GM19239 (cell line): ENCODE data around the gene RMC1.
"Not testable (repeated sequence)": the region's sequence is repeated elsewhere in the genome, so short reads cannot be mapped to it uniquely, and the experiment has no call there.

Source experiments
- DNase-seq: peaks from one replicate; pipeline ENCODE4 v3.0.0; 2011; ENCODE audit warnings: low spot score; ENCODE audit not compliant: insufficient read length
- FAIRE-seq: peaks from 2 replicates; lab custom pipeline; 2011; peaks lifted over from hg19 to GRCh38; lab: Jason Lieb, UNC

The RMC1 gene

DNA sequence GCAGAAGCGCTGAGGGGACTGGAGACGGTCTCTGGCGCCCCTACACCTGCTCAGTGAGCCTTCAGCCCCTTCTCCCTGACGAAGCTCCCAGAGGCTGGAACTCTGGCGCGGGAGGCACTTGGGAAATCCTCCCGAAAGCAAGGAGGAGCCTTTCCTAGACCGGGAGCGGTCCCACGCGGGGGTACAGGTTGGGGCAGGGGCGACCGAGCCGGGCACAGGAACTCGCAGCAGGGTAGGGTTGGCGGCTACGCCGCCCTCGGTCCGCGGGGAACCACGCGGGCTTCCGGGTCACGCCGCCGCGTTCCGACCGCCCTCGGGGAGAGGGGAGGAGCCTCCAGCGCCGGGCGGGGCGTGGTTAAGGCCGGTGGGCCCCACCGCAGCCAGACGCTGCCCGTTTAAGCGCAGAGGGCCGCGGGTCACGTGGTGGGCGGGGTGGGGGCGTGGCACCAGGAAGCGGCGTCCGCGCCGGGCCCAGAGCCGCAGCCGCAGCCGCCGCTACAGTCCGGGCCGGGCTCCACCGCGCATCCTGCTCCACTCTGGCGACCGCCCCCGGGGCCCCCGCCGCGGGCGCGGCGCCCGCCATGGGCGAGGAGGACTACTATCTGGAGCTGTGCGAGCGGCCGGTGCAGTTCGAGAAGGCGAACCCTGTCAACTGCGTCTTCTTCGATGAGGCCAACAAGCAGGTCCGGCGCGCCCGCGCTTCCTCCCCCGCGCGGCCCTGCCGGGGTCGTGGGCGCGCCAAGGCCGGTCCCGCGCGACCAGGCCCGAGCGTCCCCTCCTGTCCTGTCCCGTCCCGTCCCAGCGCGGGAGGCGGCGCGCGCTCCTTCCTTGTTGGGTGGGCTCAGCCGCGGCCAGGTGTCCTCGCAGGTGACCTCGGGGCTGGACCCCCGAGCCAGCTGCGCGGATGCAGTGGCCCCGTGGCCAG is at the start of gene RMC1:
TSS of gene RMC1 (plus strand) at position 474 of the 925 bp plus-strand sequence. CDS start at position 582, 108 bp downstream.
- peak; percentile 54 for DNase-seq
- peak; percentile 77 for FAIRE-seq

DNA sequence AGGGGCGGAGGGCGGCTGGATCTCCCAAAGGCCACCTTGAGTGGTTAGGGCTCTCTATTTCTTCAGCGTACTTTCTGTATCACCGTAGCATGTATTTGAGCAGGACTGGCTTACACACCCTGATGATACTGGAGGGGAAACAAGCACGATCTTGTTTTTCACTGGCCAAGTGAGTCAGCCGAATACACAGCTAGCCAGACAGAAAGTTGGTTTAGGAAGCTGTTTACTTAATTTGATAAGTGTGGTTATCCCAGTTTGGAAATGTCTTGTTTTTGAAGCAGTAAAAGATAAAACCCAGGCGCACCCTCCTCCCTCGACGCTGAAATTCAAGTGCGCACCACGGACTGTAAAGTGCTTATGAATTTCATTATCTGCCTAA is 49.6 kb upstream of the RMC1 start:
- DNase-seq (no peak), FAIRE-seq (peak; percentile 14)

DNA sequence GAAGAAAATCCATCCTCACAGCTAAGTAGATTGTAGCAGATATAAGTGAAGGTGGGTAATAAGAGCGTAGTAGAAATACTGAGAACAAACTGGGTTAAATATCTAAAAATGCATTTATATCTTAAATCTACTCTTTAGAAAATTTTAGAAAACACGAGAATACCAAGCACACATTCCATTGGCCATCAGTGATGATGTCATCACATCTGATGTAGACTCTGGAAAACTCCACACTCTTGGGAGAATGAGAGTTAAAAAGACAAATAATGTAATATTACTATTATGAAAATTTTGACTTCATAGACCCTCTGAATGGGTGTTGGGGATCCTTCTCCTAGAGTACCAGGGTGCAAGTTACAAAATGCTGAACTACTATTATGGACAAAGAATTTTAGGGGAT is 46.5 kb upstream of the RMC1 start:
- FAIRE-seq (no peak), DNase-seq (no peak)

DNA sequence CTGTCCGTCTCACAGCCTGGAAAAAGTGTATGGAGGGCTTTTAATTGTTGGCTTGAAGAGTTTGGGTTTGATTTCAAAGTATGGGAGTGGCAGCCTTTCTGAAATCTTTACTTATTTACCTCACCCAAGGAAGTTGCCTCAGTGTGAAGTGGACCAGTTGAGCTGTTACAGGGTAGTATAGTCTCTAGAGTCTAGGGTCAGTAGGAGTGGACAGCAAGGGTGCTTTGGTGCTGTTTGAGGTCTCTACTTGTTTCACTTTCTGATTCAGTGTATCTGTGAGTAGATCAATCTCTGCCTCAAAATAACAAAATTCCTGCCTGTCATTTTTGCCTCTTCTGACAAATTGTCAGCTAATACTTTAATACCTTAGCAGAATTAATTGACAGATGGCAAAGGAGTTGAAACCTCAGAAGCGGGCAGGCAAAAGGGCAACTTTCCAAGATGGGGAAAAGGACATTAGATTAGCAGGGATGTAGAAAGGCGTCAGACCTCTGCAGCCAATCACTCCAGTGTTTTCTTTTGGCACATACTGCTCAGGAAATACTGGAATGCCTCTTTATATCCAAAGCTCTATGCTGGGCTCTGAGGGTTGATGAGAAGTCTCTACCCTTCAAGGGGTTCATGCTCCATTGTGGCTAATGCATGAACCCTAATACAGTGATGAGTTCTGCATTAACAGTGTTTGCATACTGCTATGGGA is 44.3 kb upstream of the RMC1 start:
- FAIRE-seq (peak; percentile 56), DNase-seq (no peak)

DNA sequence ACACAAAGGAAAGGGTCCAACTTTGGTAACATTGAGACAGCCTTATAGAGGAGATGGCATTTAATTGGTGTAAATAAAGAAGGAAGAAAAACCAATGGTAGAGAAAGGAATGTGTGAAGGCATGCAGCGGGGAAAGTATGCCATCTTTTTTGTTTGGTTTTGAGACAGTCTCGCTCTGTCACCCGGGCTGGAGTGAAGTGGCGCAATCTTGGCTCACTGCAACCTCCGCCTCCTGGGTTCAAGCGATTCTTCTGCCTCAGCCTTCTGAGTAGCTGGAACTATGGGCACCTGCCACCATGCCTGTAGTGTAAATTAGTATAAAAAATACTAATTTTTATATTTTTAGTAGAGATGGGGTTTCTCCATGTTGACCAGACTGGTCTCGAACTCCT is 43.8 kb upstream of the RMC1 start:
- FAIRE-seq (no peak), DNase-seq (no peak)

DNA sequence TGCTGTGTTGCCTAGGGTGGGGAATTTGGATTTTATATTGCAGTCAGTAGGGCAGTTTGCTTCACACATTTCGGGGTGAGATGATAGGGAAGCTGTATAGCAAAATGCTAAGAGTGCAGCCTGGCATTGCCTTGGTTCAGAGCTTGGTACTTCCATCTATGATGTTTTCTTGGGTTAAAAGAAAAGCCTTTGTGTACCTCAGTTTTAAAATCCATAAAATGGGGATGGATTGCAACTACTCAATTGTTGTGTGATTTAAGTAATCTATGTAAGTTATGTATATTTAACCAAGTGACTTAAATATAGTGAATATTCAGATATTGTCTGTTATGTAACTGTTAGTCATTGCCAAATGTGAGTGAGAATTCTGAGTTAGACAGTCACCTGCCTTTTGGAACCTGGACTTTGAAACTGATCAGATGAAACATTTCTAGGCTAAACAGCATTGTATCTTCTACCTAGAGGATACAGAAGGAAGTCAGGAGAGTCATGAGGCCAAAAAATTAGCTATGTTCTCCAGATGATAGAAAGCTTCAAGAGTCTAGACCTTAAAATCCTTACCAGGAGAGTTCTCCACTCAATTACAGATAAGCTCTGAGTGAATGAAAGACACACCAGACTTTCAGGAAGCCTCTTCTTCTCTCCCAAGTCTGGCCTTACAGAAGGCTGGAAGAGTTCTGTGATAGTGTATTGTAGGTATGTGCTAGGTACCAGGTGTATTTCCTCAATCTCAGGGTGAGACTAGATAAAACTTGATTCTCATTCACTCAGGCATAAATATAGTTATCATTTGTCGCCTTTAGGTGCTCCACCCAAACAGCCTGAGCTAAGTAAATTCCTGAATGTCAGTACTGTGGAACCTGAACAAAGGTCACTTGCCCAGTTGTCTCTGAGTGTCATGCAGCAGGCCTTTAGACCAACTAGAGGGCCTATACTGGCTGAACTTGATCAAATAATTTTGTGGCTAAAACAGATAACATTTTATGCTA is 42.7 kb upstream of the RMC1 start:
- FAIRE-seq (no peak), DNase-seq (no peak)

DNA sequence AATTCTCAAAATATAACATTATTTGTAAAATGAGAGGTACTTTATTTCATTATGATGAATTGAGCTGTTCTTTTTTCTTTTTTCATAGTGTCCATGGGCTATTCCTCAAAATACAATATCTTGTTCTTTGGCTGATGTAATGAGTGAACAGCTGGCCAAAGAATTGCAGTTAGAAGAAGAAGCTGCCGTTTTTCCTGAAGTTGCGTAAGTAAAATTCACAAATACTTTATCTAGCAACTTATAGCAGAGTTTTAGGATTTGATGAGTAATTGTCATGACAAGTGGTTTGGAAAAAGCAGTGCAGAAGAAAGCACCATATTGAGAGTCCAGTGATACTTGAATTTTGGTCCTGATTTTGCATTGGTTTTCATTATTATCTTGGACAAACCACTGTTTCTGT is 40.4 kb upstream of the RMC1 start:
- FAIRE-seq (no peak), DNase-seq (no peak)

DNA sequence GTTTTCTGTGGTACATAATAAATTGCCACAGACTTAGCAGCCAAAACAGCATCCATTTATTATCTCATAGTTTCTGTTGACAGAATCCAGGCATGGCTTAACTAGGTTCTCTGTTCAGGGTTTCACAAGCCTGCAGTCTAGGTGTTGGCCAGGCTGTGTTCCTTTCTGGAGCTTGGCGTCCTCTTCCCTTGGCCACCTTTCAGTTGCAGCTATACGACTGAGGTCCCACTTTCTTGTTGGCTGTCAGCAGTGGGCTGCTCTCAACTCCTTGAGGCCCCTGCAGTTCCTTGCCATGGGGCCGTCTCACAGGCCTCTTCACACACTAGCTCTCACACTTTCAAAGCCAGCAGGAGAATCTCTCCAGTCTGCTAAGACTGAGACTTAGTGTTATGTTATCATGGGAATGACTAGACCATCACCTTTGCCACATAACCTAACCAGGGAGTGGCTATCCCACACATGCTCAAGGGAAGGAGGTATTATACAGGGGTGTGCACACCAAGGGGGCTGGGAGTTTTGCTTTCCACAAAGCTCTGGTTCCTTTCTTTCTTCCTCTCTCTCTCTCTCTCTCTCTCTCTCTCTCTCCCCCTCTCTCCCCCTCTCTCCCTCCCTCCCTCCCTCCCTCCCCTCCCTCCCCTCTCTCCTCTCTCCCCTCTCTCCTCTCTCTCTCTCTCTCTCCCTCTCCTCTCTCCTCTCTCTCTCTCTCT is 34.4 kb upstream of the RMC1 start:
- no peak for FAIRE-seq

DNA sequence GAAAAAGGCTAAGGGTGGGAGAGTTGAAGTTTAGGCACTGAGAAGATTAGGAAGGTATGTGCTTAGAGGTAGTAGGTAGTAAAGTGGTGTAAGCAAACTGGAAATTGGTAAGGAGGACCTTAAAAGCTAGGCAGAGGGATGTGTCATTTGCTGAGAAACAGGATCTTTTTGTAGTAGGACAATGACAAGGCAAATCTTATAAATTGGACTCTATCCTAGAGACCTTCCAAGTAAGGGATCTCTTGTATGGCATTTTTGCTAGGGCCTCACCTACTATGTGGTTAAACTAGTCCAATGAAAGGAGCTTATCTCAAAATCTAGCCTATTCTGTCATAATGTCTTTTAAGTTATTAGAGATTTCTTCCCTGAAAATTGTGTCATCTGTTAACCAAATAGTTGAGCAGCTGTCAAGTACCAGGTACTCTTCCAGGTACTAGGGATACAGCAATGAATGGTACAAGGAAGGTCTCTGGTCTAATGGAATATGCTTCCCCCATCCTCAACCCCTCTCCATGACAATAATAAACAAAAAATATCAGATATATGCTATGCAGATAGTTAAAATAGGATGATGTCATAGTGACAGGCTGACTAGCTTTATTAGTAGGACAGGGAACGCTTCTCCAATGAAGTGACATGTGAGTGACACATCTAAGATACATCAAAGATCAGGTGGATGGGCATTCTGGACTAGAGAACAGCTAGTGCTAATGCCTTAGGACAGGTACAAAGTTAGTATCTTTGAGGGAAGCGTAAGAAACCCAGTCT is 32.5 kb upstream of the RMC1 start:
- FAIRE-seq: no peak

More for the DNA sequence above, 34.4 kb upstream of the RMC1 start:
- no peak for DNase-seq

DNA sequence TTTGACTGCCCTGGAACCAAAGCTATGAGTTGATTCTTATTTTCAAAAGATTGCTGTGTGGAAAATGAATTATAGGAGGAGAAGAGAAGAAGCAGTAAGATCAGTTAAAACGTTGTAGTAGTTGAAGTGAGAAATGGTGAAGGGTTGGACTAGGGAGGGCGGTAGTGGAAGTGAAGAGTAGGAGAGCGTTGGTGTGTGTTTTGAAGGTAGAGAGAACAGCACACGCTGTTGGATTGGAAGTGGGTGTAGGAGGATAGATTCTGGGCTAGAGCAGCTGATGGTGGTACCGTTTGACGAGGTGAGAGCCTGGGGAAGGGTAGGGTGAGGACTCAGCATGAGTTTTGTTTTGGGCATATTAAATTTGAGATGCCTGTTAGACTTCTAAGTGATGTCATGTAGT is 31.8 kb upstream of the RMC1 start:
- DNase-seq (no peak), FAIRE-seq (no peak)

More for the DNA sequence above, 32.5 kb upstream of the RMC1 start:
- no peak for DNase-seq

DNA sequence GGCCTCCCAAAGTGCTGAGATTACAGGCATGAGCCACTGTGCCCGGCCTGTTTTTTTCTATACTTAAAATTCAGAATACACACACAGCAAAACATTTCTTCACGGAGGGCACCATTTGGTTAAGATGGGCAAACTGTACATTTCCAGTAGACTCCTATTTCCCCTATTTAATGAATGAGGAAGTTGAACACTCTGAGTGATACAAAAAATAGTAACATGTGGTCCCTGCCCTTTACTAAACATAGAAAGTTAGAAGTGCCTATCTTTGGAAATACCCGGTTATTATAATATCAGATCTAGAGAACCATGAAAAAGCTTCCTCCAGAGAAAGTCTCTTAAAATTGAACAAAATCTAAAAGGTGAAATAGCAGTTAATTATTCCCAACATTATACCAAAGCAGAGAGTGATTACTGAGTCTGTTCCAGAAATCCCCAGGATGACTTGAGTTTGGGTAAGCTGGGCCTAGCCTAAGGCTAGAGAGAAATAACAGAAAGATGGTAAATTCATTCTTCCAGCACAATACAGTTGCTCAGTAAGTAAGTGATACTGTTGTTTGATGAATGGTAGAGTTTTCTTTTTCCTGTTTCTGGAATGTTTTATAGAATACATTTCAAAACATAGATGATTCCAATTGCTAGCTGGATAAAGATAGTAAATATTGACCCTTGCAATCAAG is 23.3 kb upstream of the RMC1 start:
- DNase-seq (no peak), FAIRE-seq (peak; percentile 60)

DNA sequence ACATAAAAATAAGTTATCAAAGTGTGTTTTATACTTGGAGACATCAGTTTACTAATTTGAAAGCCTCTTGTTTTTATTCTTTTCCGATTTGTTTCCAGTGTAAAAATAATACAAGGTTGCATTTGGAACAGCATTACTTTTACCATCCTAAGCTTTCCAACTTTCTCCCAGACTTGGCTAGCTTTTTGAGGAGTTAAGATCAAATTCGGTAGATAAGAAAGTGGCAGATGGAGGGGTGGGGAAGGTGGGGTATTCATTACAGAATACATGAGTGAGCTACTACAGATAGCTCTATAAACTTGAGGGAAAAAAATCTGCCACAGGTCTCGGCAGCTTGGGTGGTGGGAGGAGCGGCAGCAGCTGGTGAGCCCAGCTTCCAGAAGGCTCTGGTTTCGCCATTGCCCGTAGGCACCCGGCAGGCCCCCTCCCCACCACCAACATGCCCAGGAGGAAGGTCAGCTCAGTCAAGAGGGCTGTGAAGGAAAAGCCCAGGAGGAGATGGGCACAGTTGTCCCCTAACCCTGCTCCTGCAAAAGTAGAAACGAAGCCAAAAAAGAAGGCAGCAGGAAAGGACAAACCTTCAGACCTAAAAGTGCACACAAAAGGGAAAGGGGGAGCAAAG is 18.6 kb upstream of the RMC1 start:
- DNase-seq (no peak), FAIRE-seq (no peak)

DNA sequence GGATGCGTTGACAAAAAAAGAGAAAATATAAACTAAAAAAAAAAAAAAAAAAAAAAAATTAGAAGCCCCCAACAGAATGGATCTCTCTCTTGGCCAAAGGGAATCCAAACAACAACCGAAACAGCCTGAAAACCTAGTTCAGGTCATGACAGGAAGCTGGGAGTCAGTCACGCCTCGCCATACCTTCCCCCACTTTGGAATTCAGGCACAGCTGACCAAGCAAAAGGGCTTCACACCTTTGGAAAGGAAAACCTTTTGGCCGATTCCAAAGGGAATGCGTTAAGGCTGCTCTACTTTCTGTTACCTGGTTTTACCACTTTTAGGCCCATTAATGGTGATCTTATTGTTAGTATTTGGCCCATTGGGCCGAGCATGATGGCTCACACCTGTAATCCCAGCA is 17.9 kb upstream of the RMC1 start:
- FAIRE-seq: no peak
- DNase-seq: no peak

DNA sequence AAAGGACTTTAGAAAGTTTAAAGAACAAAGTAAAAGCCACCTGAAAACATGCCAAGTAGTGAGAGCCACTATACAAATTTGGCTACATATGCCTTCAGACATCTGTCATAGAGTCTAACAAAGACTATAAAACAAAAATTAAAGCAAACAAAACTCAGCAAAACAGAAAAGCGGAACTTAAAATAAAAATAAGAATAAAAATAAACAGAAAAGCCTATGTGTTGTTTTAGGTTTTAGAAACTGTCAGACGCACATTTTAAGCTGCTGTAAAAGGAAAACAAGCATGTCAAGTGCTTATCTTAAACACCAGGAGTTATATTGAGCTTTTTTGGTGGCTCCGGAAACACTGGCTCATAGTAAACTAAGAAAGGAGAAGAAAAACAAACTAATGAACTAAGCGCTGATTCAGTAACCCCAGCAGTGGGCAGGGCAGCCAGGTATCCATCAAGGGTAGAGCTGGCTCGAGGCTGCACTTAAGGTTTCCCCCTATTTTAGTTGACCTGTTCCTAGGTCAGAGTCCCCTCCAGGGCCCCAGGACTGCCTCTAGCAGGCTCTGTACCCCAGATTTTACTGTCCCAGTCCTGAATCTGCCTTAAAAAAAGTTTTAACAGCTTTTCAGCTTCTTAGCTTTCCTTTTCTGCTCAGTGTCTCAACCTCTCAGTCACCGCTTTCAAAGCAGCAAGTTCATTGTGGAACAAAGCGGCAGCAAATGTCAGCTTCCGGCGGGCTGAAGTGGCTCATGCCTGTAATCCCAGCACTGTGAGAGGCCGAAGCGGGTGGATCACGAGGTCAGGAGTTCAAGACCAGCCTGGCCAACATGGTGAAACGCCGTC is 15.4 kb upstream of the RMC1 start:
- FAIRE-seq (peak; percentile 69), DNase-seq (no peak)

DNA sequence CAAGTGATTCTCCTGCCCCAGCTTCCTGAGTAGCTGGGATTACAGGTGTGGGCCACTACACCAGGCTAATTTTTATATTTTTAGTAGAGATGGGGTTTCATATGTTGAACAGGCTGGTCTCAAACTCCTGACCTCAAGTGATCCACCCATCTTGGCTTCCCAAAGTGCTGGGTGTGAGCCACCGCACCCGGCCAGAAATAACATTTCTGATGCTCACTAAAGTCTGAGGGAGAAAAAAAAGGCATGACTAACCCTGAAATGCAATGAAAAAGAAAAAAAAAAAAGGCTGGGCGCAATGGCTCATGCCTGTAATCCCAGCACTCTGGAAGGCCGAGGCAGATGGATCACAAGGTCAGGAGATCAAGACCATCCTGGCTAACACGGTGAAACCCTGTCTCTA is 13.7 kb upstream of the RMC1 start:
- not testable (repeated sequence) for FAIRE-seq, DNase-seq

DNA sequence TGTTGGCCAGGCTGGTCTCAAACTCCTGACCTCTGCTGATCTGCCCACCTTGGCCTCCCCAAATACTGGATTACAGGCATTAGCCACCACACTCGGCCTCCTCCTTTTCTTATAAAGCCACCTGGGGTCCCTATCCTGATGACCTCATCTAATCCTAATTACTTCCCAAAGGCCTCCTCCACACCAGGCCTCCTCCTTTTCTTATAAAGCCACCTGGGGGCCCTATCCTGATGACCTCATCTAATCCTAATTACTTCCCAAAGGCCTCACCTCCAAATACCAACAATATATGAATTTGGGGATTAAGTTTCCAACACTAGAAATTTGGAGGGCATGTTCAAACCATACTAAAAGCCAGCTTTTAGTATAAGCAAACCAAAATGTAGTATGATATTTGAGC is 9.7 kb upstream of the RMC1 start:
- DNase-seq: no peak
- no peak for FAIRE-seq

DNA sequence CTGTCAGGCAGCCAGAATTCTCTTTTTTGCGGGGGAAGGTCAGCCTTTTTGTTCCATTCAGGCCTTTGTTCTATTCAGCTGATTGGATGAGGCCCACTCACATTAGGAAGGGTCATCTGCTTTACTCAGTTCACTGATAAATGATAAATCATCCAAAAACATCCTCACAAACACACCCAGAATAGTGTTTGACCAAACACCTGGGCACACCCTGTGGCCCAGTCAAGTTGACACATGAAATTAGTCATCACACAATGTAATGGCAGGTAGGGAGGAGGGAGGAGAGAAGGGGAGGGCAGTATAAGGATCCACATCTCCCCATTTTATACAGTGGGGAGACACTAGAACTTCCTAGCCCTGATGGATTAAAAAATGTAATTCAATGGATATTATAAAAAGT is 8.3 kb upstream of the RMC1 start:
- FAIRE-seq: no peak
- no peak for DNase-seq
